HG03342 (cell line): ENCODE data around the gene TAF4.

Experiments
- ATAC-seq: cut with Tn5 transposase; IDR thresholded peaks from one replicate; pipeline ENCODE4 v1.9.1; 2021; ENCODE audit warnings: mild to moderate bottlenecking, moderate library complexity; ENCODE audit not compliant: unreplicated experiment

Gene TAF4

DNA sequence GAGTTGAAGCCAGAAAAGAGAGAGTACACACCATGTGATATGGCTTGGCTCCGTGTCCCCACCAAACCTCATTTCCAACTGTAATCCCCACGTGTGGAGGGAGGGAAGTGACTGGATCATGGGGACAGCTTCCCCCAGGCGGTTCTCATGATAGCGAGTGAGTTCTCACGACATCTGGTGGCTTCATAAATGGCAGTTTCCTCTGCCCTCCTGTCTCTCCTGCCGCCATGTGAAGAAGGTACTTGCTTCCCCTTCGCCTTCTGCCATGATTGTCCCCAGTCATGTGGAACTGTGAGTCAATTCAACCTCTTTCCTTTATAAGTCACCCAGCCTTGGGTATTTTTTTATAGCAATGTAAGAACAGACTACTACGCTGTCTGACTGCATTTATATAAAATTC is 40.3 kb downstream of the TAF4 start:
- no peak for ATAC-seq

DNA sequence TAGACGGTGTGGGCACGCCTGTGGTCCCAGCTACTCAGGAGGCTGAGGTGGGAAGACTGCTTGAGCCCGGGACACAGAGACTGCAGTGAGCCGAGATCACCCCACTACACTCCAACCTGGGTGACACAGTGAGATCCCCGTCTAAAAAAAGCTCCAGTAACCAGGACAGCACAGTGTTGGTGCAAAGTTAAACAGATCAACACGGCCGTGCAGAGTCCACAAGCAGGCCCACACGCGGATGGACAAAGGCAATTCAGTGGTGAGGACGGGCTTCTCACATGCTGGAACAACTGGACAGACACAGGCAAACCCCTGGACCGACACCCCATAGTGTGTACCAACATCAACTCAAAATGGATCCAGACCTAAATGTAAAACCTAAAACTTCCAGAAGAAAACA is 41.7 kb downstream of the TAF4 start:
- no peak for ATAC-seq

DNA sequence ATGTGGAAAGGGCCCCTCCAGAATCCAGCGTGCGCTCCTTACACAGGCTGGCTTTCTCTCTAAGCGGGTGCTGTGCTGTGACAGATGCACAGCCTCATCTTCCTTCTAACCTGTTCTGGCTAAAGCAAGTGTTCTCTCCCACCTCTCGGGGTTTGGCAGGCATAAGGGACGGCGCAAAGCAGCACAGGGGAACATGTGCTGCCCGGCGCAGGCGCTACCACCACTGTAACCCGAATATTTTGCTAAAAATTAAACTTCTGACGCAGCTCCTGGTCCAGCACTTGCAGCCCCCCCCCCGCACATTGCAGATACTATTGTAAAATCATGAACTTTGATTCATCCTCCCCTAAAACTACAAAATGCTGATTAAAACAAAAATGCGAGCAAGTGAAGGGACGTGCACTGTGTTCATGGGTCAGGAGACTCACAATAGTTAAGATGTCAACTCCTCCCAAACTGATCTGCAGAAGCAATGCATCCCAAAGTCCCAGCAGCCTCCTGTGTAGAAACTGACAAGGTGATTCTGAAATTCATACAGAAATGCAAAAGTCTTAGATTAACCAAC is 43.0 kb downstream of the TAF4 start:
- ATAC-seq = no peak

DNA sequence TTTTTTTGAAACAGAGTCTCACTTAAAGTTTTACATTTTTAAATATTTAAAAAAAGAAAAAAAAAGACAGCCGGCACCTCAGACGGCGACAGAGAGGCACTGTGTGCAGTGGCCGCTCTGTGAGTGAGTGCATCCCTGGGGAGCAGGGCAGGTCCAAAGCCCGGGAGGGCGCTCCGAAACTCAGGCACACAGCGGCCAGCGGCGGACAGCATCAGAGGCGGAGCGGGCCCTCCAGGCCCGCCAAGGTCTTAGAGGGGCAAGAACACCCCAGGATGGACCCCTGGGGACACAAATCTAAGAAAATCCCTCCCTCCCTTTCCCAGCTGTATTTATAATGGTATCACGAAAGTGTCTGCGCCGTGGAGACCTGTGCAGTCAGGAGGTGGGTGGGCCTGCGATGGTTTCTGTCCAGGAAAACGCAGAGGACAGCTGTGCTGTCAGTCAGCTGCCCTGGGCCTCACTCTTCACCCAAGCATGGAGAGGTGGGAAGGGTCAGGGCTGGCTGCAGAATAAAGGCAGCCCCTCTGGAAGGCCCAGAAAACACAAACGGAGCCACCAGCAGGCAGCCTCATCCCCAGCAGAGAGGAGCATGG is 43.8 kb downstream of the TAF4 start:
- ATAC-seq = no peak

DNA sequence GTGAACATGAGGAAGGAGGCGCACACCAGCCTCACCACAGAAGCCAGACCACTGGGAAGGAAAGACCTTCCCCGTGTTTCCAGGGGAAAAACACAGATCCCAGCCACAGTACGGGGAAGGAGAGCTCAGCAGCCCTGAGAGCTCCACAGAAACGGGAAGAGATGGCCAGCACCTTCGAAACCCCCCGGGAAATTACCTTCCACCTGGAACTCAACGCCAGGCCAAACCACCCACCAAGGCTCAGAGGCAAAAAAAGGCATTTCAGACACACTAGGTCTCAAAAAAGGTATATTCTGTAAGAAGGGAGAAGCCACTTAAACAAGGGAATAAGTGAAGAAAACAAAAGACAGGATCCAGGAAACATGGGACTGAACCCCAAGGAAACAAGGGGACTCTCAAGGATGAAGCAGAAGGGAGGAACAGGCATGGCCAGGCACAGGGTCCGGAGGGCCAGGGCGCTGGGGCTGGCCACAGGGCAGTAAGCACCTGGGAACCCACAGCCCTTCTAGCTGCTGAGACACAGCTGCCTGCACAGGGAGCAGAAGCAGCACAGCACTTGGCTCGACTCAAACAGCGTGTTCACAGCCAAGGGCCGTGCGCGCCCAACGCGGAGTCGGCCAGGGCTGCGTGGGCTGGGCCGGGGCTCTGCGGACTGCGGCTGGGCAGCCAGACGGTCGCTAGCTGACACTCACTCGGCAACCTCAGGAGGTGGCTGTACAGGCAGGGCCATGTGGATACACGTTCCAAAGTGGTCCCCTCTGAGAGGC is 44.6 kb downstream of the TAF4 start:
- ATAC-seq = no peak

DNA sequence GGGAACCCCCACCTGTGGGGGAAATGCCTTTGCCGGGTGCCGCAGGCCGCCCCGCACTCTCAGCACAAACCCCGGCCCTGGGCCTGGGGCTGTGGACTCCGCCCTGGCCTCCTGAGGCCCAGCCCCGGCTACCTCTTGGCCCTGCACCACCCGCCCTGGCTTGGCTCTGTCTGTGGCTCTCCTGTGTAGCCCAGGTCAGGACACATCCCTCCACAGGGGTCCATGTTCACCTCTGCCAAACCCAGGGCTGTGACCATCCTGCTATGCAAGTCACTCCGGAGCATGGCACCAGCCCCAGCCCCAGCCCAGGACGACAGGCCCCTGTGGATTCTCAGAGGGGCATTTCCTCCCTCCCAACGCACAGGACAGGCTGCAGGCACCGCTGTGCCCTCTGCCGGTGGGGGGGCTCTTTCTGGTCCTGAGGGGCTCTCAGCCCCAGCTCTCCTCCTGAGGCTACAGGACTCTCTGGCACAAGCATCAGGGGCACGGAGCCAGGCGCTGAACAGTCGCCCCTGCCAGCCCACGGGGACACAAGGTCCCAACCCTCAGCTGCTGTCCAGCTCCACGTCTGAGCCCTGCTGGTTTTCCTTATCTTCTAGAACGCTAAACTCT is 45.7 kb downstream of the TAF4 start:
- ATAC-seq = no peak

DNA sequence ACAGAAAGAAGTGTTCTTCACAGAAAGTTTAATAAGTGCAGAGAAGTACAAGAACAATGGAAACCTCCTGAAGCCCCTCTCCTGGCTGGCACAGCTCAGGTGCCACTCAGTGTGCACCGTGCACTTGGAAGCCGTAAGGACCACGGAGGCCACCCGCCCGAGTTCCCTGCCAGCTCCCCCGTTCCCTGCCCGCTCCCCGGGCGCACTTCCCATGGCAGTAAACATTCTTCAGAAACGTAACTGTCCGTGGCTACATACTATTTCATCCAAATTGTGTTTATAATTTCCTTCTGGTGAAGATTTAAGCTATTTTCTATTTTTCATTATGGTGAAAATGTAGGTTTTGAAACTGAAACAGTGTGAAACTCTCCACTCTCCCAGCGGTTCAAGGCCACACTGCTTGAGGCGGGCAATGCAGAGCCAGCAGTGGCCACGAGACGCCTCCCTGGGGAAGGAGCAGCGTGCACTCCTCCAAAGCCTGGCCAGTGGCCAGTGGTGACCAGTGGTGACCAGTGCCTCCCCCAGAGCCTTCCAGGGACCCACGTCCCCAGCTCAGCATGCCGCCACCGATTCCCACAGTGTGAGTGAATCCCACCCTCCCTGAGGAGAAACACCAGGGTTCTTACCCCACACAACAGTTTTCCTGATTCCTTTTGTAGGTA is 46.4 kb downstream of the TAF4 start:
- ATAC-seq = no peak

DNA sequence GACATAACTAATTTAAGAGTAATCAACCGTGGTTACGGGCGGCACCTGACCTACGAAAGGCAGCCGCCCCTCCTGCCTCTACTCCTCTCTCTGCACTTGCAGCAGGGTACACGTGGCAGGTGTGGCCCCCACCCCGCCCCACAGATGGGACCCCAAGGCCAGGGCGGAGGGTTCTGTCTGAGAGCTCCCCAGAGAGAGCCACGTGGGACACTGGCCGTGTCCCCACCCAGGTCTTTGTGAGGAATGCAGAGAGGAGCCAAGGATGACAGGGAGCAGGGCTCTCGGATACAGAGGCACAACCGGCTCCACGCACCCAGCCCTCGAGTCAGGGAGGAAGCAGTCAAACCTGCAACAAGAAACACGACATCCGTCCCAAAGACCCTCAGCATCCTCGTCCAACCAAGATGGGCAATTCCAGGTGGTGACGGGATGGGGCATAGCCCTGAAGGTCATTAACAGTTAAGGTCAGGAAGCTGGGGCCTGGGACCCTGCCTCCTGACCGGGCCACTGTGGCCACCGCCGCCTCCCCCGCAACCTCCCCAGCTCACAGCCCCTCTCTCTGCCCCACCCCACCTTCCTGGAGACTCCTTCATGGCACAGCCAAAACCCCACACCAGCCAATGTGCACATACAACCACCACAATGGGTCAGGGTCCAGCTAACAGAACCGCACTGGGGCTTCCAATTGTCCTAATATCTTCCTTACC is 47.1 kb downstream of the TAF4 start:
- no peak for ATAC-seq

DNA sequence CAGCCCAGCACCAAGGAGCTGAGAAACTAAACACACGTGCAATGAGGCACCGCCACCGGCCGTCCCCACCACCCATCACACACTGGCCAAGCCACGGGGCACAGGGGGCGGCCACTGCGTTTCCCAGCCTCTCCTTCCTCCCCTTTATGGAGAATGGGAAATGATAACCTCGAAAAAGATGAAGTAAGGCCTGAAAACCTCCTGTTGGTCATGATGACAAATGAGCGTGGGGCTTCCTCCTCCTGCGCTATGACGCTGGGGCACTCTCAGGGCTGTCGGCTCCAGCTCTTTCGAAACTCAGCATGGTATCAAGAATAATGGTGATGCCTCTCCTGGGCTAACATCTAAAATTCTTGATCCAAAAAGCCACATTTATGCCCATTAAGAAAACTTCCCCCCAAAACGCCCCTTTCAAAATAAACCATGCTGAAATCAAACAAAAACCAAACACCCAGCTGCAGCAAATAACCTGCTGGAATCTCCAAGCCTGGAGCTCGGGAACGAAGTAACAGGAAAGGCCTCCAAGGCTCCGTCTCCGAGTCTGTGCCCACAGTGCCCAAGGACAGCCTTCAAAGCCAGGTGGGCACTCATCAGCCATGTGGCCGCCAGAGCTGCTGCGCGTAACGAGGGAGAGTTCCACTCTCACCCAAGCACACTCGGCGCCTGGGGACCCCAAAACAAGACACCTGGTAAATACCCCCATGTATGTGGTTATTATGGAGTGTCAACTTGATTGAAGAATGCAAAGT is 50.0 kb downstream of the TAF4 start:
- no peak for ATAC-seq

DNA sequence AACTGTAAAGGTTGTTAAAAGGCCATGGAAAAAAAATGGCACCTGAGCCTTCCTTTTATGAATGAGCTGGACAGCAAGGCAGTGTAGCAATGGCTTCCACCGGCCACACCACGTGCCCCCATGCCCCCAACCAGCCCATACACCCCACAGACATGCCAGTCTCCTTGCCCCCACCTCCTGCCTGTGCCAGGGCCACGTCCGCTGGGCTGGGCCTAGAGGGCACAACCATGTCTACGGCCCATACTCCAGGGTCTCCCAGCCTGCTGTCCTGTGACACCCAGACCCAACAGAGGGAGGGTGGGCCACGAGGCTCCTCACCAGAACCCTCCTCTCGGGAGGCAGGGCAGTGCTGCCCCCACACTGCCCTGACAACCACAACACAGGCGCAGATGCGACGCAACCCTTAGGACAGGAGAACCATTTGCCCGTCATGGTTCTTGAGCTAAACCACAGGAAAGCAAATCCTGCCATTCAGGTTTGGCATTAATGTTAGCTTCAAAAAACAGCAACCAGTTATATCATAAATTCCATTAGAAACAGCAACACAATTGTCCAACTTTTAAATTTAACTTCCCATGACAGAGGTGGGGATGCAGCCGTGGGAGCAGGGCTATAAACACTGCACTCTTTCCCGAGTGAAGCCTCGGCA is 50.7 kb downstream of the TAF4 start:
- no peak for ATAC-seq

DNA sequence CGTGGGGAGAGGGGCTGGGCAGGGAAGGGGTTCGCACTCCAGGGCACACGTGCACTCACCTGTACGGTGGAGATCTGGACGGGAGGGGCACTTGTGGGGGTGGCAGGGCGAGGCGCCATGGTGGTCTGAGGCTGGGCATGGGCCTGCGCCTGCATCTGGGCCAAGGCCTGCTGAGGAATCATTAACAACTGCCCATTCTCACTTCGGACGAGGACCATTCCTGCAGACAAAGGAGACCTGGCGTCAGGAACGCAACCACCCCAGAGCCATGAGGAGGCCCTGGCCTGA is 51.2 kb downstream of the TAF4 start:
- ATAC-seq = no peak

DNA sequence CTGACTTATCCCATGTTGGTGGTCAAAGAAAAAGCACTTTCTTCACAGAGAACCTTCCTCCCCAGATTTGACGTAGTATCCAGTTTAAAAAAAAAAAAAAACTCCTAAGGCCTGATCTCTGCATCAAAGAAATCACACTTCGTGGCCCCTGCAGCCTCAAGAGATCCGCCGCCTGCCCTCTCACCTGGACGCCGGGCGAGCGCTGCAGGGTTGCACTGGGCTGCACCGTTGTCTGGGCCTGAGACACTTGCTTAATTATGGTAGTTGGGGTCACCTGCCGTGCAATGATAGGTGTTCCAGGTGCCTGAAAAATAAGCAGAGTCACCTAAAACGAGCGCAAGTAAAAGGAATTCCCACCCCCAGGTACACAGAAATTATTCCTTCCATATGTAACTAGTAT is 53.0 kb downstream of the TAF4 start:
- no peak for ATAC-seq

DNA sequence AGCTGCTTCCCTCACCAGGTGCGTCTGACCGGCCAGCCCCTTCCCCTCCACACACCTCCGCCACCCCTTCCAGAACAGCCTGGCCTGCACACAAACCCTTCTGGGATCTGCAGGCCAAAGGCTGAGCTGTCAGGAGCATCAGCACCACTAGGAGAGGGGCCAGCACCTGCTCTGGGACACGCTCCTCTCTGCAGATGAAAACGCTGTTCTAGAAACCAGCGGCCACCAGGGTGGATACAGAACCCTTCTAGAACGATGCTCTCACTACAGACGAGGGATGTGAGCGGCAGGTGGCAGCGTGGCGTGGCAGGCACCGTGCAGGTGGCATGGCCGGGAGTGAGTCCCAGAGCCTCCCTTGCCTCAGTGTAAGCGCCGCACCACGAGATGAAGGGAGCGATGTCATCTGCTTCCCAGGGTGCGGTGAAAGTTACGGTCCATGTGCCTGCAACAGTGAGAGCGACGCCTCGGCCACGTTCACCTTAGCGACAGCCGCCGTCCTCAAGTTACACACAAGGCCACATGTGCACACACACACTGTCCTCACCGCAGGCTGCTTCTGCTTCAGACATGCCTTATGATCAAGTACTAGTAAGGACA is 53.6 kb downstream of the TAF4 start:
- no peak for ATAC-seq

DNA sequence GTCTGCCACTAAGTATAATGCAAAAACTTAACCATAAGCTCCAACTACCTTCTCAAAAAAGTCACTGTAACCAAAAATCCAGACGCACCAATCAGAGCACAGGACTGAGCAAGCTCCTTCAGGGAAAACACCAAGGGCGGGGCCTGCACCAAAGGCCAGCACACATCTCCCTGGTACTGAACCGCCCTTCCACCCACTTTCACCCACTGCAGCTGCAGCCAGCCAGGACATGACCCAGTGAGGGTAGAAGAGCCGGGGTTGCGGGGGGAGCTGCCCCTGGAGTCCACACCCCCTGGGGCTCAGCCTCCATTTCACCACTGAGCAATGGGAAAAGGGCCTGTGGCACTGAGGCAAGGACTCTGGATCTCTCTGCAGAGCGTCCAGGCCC is 54.3 kb downstream of the TAF4 start:
- no peak for ATAC-seq

DNA sequence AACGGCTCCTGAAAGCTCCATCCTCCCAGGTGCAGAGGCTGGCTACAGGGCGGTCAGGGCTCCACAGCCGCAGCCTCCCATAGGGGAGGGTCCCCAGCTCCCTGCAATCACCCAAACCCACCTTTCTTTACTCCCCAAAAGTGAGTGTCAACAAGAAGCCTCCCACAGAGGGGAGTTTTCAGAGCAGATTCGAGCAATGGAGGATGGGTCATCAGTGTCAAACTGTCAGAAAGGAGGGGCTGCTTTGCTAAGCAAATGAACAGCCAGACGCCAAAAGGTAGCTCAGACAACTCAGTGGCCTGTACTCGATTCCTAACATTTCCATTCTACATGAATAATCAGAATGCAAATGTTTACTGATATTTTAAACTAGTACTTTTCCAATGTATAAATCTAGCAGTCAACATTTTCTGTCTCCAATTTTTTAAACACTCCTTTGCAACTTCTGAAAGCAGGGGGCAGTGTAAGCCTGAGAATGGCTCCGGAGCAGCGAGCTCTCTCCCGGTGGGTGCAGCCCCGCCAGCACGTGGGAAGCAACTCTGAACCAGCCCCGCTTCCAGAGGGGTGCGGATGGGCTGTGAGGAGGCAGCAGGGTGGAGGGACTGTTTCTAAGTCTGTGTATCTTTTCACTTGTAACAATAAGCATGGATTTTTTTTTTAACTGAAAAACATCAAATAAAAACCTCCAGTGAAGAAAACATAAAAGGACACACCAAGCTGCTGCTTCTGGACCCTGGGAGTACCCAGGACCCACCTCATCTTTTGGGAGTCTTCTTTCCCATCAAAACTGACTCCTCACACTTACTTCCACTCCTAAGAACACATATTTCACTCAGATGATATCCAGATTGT is 54.9 kb downstream of the TAF4 start:
- ATAC-seq = no peak

DNA sequence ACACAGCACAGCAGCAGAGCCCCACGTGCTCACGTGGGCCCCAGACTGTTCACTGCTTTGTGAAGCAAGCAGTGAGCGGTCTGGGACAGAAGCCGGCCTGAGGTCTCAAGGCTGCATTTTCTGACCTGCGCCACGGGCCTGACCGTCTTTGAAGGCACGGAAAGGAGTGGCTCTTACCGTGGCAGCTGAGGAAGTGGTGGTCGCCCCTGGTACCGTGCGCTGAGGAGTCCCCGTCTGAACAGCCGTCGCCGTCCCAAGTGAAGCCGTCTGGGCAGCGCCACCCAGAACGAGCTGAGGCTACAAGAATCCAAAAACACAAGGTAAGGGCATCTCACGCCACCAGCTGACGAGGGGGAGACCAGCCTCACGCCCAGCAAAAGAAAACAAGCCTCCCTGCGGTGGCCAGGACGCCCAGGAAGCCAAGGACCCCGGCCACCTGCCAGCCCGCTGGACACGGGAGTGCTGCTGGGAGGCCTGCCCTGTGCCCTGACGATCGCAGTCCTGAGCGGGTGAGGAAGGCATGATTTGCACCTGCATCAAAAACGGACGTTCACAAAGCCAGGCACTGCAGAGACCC is 55.7 kb downstream of the TAF4 start:
- ATAC-seq = no peak

DNA sequence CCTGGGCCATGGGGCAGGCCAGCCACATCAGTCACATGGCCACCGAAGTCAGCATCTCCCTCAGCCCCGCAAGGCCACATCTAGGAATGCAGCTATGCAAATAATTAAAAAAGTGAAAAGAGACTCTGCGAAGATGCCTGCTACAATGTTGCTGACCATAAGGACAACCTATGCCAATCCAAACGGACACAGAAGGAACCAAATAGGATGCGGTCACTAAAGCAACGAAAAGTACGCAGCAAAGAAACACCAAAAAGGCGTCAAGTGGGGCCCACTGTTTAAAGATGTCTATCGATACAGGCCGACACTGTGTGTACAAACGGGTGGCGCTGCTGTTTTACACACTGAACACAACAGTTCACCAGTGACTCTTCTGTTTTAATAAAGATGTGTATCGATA is 56.4 kb downstream of the TAF4 start:
- ATAC-seq = no peak

DNA sequence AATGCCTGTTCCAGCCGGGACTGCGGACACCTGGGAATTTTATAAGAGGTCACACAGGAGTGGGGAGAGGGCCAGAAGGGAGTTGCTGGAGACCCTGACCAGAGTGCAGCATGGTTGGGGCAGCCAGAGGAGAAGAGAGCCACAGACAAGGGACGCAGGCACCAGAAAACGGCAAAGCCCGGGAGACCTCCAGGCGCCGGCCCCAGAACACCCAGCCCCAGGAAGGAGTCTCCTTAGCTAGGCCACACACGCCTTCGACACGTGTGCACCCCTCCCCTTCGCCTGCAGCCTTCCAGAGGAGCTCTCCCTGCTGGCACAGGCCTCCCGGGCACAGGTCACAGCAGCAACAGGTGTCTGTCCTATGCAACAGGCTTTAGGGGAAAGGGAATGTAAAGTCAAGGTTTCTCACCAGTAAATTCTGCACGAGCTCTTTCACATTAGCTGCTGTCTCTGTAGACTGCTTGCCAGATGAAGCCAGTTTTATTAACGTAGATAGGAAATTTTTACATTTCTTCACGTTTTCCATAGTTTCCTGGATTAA is 57.0 kb downstream of the TAF4 start:
- ATAC-seq = no peak
